OCI-M2 (cell line): ENCODE data around the gene GRXCR2.
"Not testable (repeated sequence)": the region's sequence is repeated elsewhere in the genome, so short reads cannot be mapped to it uniquely, and the experiment has no call there.

Experiments used
- DNase-seq: peaks from one replicate; lab custom pipeline; 2025; ENCODE audit not compliant: unreplicated experiment; lab: John Stamatoyannopoulos, UW

The GRXCR2 gene

GRCh38 chr5:145838276-145838675, 34.5 kb downstream of the GRXCR2 start:
- no peak for DNase-seq

- not testable (repeated sequence) for DNase-seq
Measured at GRCh38 chr5:145836241-145836640, 36.6 kb downstream of the GRXCR2 start.

- DNase-seq, result no peak
Measured at GRCh38 chr5:145835848-145836239, 37.0 kb downstream of the GRXCR2 start.

GRCh38 chr5:145834917-145835847, 37.6 kb downstream of the GRXCR2 start, which contains the start of gene PRELID2:
Gene PRELID2 (minus strand): TSS chr5:145835342. CDS start chr5:145835251, 91 bp downstream.
- peak; percentile 48 for DNase-seq

GRCh38 chr5:145834554-145834916, 38.3 kb downstream of the GRXCR2 start:
- DNase-seq, result no peak

- no peak for DNase-seq
Measured at GRCh38 chr5:145833631-145834200, 39.1 kb downstream of the GRXCR2 start.

- DNase-seq, result no peak
Measured at GRCh38 chr5:145830594-145830993, 42.2 kb downstream of the GRXCR2 start.

GRCh38 chr5:145829708-145830361, 43.0 kb downstream of the GRXCR2 start:
- DNase-seq, result no peak

- no peak for DNase-seq
Measured at GRCh38 chr5:145826895-145827674, 45.7 kb downstream of the GRXCR2 start.

- no peak for DNase-seq
Measured at GRCh38 chr5:145825751-145826180, 47.0 kb downstream of the GRXCR2 start.

- DNase-seq, result no peak
Measured at GRCh38 chr5:145824040-145824439, 48.8 kb downstream of the GRXCR2 start.

- no peak for DNase-seq
Measured at GRCh38 chr5:145818604-145819003, 54.2 kb downstream of the GRXCR2 start.

GRCh38 chr5:145812877-145813276, 59.9 kb downstream of the GRXCR2 start:
- DNase-seq, result no peak

- DNase-seq, result no peak
Measured at GRCh38 chr5:145811834-145812625, 60.8 kb downstream of the GRXCR2 start.
